Stimulated activated CD8-positive, alpha-beta memory T cell treated with anti-CD3 and anti-CD28 coated beads, Interleukin-15, amount 100 ng/mL, for 1 hour (primary cell): Measurements from ENCODE around the gene ARGFX.
"Not testable (repeated sequence)": the region's sequence is repeated elsewhere in the genome, so short reads cannot be mapped to it uniquely, and the experiment has no call there.

Experiments used
- DNase-seq: peaks from one replicate; pipeline ENCODE4 v3.0.0-alpha.2; 2020; ENCODE audit warnings: low read depth

ARGFX gene

DNA sequence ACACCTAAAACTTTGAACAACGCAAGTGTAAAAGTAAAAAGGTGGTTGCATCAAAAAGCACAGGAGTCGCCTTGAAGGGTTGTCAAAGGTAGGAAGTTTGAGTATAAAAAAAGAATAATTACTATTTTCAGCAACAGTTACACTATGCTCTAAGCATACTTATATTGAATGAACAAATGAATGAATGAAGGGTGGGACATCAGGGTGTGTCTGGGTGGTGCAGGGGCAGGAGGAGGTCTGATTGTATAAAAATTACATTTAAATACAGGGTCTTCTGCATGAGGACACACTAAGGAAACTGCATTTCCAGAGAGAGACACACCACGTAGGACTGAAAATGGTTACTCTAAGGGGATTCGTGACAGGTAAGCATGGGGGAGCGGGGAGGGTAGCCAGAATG is at the start of gene ARGFX:
Gene ARGFX (plus strand): TSS at position 301 of the 400 bp plus-strand sequence. CDS start 2,765 bp downstream, outside the sequence.
- DNase-seq: no peak

DNA sequence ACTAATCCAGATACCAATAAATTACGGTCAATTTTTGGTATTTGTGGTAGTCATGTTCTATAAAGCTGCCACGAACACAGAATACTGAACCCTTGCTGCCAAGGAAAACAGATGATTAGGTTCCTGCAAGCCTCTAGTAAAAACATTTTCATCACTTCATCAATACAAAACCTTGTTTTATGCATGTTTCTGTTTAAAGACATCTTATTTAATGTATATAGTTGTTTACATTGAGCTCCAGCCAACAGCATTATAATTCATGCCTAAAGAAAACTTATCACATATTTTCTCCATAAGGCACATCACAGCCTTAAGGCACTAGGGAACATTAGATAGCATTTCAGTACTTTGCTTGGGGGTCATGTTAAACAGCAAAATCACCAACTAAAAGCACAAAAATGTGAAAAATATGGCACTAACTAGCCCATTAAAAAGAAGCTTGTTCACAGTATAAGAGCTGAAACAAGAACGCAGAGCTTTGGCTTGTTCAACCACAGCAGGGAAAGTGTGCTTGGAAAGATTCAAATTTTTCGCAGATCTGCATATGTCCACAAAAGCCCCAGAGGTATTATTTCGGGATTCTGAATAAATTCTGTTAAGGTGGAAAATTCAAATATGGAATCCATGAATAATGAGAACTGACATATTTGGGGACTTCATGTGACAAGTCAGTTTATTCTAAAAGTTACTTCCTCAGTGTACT is 49.6 kb upstream of the ARGFX start:
- DNase-seq: no peak

DNA sequence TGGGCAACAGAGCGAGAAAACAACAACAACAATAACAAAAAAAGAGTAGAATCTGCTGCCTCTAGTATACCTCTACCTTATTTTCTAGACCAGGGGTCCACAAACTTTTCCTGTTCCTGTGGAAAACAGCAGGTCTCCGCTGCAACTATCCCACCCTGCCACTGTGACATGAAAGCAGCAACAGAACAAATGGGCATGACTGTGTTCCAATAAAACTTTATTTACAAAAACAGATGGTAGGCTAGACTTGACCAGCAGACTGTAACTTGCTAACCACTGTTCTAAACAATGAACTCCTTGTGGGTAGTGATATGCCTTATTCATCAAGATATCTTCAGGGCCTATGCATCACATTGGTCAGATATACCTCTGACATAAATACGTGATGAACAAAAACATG is 47.2 kb upstream of the ARGFX start:
- no peak for DNase-seq

DNA sequence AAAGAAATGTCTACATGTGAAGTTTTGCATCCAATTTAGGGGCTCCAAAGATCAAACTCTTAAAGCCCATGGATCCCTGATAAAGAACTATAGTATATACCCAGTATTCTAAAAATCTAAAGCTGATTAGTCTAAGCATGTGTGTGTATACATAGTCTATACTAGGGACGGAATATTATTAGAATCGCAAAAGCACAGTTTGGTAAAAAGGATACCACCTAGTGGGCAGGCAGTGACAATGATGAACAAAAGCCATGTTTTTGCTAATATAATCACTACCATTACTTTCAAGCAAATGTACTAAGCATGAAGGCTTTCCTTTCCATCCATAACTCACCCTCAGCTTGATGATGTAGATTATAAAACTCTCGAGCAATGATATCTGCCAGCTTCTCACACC is 38.4 kb upstream of the ARGFX start:
- no peak for DNase-seq

DNA sequence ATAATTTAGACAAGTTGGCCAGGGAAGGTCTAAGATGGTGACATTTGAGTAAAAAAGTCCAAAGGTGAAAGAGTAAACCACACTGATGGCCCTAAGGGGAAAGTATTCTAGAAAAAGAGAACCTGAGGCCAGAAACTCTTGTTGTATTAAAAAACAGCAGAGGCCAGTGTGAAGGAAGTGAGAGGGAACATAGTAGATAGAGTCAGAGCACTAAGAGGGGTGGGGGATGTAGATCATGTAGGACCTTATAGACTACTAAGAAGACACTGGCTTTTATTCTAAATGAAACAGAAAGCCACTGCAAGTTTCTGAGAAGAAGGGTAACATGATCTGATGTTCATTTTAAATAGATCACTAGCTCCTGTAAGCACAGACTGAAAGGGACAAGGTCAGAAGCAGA is 36.5 kb upstream of the ARGFX start:
- DNase-seq: no peak

DNA sequence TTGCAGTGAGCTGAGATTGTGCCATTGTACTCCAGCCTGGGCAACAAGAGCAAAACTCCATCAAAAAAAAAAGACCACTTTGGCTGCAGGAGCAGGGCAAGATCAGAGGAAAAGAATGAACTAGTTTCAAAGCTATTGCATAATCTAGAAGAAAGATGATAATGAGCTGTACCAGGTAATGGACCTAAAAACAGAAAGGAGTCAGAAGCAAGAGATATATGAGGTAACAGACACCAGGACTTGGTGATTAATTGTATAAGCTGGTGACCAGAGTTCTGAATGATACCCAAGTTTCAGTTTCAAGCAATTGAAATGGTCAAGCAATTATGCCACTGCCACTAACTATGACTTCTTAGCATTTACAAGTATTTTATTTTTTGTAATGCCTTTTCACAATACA is 24.8 kb upstream of the ARGFX start:
- no peak for DNase-seq

DNA sequence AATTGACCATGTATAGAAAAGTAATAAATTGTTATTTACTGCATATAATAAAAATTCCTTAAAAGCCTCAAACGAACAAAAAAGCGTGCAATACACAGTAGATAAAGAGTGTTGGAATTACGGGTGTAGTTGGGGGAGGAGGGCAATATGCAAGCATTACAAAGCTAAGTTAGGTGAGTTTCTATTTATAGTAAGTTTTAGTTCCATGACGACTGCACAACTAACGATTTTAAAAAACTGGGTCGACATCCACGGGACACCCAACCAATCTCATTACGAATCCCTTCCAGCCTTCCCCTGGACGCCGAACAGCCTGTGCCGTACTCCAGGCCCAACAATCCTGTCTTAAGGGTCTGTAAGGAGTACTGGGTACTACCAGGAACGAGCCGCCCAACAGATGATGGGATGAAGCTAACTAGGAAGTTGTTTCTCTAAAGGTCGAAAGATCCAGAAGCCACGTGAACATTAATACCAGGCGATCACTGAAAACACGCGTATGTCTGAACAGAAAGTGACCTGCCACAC is 22.6 kb upstream of the ARGFX start:
- DNase-seq: no peak

DNA sequence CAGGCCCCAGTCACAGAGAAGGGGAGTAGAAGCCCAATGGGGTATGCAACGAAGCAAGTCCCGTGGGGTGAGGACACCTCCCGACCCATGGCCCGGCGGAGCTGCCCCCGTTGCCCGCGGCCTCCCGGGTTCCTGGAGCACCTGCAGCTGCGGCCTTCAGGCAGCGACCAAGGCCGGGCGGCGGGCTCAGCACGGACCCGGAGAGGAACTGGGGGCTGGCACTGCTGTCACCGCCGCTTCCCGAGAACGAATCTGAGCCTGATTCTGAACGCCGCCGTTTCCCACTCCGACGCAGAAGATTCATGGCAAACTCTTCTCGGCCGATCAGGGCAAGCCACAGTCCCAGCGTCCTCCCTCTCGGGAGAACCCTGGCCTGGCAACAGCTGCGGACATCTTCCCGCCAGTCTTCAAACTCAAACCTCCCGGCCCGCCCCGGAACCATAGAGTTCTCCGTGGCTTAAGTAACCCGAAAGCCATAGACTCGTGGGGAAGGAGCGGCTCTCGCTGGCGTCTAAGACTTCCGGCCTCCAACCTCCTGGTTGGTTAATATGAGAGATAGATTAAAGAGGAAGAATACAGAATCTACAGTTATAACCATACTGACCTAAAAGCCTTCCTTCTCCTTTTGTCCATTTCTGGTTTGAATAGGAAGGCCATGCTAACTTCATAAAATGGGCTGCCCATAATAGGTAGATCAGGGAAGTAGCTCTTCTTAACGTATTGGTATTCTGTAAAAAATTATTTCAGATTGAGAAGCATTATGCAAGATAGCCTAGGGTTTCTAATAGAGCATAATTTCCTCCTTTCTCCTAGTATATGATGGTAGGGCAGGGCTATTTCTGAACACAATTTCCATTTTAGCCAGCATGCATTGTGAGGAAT is 21.9 kb upstream of the ARGFX start, which contains the start of gene POLQ:
Gene POLQ (minus strand): TSS at position 415 of the 882 bp plus-strand sequence. CDS start 111 bp downstream, at position 304.
- peak; percentile 73 for DNase-seq

DNA sequence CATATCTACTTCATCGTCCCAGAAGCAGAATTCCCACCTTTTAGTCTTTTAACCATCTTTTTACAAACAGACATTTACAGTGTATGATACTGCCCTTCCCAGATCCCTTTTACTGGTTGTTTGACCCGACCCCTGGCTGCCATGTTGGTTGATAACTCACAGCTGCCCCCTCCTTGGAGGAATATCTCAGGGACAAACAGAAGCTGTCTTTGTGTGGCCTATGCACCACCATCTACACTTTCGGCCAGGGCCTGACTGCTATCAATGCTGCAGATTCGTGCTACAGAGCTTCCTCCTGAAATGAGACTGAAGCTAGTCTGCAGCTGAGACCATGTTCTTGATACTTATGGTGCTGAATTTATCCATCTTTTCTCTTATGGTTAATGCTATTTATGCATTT is 15.4 kb upstream of the ARGFX start:
- no peak for DNase-seq

DNA sequence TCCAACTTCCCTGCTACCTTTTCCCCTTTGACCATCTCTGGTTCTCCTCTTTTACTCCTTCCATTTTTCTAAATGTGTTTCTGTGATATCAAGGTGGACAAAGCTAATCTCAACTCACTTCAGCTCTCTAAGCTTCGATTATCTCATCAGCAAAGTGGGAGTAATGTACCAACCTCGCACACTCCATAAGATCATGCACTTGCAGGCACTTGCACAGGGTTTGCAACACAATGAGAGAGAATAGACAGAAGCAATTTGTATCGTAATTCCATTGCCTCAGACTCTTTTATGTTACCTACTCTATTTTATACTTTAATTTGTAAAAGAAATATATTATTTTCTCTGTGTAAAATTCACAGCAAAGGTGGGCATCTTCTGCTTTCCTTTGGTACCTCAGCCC is 15.0 kb upstream of the ARGFX start:
- DNase-seq: no peak

DNA sequence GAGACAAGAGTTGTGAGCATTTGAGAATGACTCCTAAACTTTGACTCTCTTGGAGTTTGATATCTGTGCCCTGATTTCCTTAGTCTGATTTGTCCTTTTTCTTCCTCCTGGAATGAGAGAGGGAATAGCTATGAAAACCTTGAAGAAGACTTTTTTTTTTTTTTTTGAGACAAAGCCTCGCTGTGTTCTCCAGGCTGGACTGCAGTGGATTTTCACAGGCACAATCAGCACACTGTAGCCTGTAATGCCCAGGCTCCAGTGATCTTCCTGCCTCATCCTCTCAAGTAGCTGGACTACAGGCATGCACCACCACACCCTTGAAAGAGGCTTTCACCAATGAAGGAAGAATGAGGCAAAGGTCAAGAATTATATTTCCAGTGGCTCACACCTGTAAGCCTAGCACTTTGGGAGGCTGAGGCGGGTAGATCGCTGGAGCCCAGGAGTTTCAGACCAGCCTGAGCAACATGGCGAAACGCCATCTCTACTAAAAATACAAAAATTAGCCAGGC is 10.3 kb upstream of the ARGFX start:
- DNase-seq: no peak

DNA sequence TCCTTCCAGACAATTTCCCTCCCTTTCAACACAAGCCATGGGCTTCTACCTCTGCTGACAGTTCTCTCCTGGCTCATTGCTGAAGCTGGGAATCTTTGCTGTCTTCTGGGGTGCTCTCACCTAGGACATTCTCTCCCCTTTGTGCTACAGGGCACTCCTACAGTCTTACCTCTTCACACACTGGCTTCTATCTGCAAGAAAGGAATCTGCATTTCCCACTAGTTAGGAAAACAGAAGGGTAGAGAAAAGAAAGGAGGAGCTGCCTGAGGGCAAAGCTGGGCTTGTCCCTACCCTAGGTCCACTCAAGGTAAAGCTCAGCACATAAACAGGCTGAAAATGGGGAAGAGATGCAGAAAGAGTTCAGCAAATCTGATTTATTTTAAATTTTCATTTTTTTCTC is 5.6 kb upstream of the ARGFX start:
- DNase-seq: no peak

DNA sequence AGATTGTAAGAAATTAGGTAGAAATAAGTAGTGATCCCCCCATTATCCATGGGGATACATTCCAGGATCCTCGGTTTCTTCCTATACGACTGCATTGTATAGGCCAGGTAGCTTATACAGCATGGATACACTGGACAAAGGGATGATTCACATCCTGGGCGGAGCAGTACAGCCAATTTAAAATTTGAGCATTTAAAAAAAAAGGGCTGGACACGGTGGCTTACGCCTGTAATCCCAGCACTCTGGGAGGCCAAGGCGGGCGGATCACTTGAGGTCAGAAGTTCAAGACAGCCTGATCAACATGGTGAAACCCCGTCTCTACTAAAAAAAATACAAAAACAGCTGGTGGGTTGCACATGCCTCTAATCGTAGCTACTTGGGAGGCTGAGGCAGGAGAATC is 976 bp upstream of the ARGFX start:
- DNase-seq: no peak

DNA sequence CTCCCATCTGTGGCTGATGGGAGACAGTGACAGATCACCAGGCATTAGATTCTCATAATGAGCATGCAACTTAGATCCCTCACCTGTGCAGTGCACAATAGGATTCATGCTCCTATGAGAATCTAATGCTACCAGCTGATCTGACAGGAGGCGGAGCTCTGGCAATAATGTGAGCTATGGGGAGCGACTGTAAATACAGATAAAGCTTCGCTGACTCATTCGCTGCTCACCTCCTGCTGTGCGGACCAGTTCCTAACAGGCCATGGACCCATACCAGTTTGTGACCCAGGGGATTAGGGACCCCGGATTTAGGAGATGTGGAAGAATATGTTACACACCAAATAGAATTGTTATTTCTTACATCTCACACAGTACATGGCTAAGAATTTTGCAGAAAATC is 6.7 kb downstream of the ARGFX start:
- no peak for DNase-seq

DNA sequence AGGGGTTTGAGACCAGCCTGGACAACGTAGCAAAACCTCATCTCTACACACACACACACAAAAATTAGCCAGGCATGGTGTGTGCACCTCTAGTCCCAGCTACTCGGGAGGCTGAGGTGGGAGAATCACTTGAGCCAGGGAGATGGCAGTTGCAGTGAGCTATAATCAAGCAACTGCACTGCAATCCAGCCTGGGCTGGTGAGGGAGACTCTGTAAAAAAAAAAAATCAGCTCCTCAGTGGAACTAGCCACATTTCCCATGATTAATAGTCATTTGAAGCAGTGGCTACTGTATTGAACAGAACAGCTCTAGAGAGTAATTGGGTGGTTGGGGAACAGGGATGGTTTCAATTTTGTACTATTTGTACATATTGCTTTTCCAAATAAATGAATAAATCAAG is 13.9 kb downstream of the ARGFX start:
- DNase-seq: no peak

DNA sequence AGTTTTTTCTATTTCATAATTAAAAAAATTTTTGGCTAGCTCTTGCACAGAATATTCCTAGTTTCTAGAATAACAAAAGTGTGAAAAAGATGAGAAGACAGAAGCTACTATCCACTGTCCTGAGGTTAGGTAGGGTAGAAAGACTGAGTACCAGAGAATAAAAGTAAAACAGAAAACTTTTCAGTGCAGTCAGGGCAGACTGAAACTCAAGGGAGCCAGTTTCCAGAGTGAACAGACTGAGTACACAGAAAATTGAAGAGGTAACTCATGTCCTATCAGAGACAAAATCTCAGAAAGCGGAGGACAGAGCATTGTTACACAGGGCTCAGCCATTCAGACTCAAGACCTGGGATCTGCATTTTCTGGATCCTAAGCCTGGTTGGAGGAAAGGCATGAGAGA is 16.7 kb downstream of the ARGFX start:
- DNase-seq: no peak

DNA sequence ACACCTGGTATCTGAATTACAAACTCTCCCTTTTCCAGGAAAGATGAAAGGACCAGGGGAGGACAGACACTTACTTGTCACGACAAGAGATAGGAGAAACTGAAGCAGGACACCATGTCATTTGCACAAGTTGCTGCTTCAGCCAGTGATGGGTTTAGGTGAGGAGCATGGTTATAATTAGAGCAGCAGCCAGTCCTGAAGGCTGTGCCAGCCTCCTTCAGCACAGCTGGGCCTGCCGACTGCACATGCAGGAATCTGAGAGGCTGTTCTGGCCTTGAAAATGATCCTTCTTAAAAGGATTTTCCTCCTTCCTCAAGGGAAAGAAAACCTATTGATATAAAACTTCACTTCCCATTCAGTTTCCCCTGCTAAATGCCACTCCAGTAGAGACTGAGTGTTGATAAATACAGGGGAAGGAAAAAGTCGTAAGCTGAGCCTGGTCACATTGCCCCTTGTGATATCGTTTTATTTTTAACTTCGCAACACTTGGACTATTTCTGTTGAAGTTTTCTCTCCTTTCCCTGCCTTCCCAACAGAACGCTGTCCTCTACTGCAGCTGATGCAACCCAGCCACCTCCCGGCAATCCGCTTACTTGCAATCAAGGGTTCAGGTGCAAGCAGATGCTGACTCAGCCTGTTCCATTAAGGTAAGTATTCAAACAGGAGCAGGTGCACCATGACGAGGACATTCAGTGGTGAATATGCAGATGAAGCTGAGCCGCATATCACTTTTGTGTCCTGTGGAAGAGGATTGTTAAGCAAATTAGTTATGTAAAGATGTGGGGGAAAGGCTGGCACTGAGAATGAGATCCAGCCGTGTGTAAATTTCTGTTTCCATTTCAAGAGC is 25.3 kb downstream of the ARGFX start, which contains the start of gene FBXO40:
Gene FBXO40 (plus strand): TSS at position 524 of the 847 bp plus-strand sequence. CDS start 27,197 bp downstream, outside the sequence.
- no peak for DNase-seq

DNA sequence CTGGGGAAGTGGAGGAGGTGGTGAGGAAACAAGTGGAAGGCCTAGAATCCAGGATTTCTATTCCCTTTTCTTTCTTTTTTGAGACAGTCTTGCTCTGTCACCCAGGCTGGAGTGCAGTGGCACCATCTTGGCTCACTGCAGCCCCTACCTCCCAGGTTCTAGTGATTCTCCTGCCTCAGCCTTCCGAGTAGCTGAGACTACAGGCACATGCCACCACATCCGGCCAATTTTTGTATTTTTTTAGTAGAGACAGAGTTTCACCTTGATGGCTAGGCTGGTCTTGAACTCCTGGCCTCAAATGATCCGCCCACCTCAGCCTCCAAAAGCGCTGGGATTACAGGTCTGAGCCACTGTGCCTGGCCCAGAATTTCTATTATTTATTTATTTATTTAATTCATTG is 26.1 kb downstream of the ARGFX start:
- not testable (repeated sequence) for DNase-seq

DNA sequence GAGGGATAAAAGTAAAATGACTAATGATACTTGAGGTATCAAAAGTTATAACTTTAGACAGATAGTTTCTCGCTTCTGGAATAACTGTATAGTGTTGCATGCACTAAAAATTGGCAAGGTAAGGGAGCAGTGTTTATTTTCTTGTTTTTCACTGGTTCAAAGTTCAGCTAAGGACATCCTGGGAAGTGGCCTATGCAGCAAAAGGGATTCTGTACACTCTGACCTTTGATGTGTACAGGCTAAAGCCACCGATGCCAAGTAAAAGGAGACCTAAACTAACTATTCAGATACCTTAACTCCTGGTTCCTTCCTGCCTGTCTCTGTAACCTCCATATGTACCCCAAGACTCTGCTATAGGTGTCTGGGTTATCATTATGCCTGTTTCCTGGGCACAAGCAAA is 27.1 kb downstream of the ARGFX start:
- DNase-seq: no peak

DNA sequence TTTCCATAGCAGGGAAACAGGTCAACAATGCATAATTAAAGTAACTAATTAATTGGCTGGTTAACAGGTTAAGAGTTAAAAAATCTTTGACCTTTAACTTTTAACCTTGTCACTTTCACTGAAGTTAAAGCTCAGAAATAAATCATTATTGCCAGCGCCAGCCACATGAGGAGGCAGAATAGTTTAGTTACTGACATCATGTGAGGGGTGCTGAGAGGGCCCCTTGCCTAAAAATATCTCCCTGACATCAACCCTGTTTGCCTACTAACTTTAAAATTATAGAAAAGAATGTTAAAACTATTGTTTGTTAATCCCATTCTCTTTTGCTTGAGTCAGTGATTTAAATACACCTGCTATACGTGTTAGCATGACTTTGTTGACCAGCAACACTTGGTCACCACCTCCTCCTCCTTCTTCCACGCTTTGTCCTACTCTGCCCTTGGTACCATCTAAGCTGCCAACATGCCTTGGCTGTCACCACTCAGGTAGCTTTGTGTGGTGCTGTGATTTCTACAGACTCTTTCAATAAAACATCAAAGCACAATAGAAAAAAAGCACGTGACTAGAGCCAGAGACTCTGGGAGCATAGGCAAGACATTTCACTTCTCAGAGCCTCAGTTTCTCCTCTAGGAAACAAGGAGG is 28.1 kb downstream of the ARGFX start:
- DNase-seq: no peak

DNA sequence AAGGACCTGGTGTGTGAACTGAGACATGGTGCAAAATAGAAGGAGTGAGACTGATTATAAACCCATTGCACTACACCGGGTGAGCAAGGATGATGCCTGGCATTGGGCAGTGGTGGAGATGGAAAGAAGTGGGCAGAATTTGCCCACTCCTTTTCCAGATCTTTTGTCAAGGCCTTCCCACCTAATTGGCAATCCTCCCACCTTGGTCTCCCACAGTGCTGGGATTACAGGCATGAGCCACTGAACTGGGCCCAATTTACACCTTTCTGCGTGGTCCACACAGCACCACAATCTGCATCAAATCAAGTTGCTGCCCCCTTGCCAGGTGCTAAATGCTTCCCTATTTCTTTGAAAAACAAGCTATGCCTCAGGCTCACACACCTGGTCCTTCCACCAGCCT is 30.8 kb downstream of the ARGFX start:
- no peak for DNase-seq
